Hematopoietic multipotent progenitor cell treated with erythropoietin and hydrocortisone succinate and interleukin-3 and kit ligand, for 6 days (in vitro differentiated cells): ENCODE measurements around the gene CYP3A5.
"Not testable (repeated sequence)": the region's sequence is repeated elsewhere in the genome, so short reads cannot be mapped to it uniquely, and the experiment has no call there.

Experiments used
- DNase-seq: peaks from one replicate; pipeline ENCODE4 v3.0.0-alpha.2; 2015

CYP3A5 gene

GRCh38 chr7:99679400-99680191 is at the start of gene CYP3A5:
CYP3A5 (minus strand) TSS chr7:99679996; CDS start chr7:99679896, 100 bp downstream.
- DNase-seq, result no peak

- DNase-seq, result no peak
Observed at GRCh38 chr7:99728615-99729014, 48.8 kb upstream of the CYP3A5 start.

GRCh38 chr7:99723201-99723600 is 43.4 kb upstream of the CYP3A5 start:
- not testable (repeated sequence) for DNase-seq

- DNase-seq, result no peak
Observed at GRCh38 chr7:99720800-99721595, 41.2 kb upstream of the CYP3A5 start.

- no peak for DNase-seq
Observed at GRCh38 chr7:99719996-99720769, 40.4 kb upstream of the CYP3A5 start.

DNA sequence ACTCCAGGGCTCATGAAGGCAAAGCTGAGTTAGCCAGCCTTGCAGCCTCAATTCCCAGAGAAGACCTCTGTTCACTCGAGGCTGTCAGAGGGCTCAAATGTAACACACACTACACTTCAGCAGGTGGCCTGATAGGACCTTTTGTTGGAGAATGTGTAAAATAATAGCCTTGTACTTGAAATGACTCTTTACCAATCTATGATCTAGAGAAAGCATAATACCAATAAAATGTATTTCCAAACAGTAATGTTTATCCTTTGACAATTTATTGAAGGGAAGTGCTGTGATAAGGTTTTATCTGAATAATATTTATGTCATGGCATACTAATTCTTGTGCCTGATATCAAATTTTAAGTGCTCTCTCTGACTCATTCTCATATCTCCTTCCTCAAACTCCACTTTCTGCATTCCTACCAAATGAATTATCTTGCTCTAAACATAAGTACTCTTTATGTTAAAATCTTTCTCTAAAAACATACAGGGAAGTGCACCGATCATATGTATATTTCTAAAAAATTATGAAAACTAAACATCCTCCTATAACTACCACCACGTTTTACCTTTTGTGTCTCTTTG is 34.3 kb upstream of the CYP3A5 start:
- no peak for DNase-seq

DNA sequence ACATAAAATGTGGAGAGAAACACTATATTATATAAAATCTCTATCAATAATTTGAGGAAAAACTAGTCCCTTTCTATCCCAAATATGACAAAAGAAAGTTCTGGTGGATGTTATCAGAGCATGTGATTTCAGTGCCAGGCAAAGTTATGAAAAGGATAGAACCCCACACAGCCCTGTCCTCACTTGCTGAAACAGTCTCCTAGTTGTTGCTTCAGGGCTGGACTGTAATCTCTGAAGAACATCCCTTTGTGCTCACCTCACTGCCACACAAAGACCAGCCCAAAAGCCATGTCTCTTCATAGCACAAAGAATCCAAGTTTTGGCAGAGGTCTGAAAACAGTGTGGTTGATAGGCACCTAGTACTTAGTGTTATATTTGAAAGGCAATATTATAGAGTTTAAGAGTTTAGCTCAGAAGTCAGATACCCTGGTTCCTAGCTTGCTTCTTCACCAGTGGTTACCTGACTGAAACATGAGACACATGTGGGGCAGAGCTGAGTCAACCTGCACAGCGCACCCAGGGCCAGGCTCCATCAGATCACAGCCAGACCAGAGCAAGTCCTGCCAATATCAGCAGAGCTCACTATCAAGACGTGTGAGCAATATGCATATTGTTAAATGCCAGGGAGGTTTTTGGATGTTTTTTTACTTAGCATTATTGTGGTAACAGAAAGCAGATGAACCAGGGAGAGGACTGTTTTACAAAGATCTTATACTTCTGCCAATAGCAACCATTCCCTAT is 30.2 kb upstream of the CYP3A5 start:
- DNase-seq, result no peak

DNA sequence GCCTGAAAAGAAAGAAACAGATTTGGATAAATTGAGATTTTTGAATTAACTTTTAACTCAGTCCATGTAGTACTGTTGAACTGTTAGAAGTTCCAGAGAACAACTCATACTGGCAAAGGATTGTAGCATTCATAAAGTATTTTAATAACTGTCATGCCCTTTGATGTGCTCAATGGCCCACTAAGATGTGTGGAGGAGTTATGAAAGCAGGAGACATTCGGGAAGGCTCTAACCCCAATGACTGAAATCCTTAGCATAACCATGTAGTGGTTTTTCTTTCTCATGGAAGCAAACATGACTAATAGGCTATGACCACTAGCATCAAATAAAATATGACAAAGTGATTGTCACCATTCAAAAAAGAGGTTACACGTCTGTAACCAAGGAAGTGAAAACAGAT is 29.5 kb upstream of the CYP3A5 start:
- no peak for DNase-seq

GRCh38 chr7:99707096-99707495 is 27.3 kb upstream of the CYP3A5 start:
- no peak for DNase-seq

- no peak for DNase-seq
Observed at GRCh38 chr7:99699946-99700345, 20.1 kb upstream of the CYP3A5 start.

- DNase-seq, result not testable (repeated sequence)
Observed at GRCh38 chr7:99698867-99699730, 19.3 kb upstream of the CYP3A5 start.

DNA sequence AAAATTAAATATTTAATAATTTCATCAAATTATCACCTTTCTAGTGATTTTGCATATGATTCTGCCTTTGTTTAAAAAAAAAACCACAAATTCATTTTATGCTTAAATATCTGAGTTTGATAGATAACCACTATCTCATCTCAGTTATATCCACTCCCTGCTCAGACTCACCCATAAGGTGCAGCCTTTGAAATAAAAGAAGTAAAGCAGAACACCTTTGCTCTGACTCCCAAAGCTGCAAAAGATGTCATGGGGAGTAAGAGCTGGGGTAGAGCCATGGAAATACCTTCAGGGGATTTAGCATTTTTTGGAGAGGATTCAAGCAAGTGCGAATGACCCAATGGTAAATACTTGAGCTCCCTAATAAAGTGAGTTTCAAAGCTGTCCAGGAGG is 15.1 kb upstream of the CYP3A5 start:
- no peak for DNase-seq

- peak; percentile 32 for DNase-seq
Observed at GRCh38 chr7:99694201-99694911, 14.6 kb upstream of the CYP3A5 start.

GRCh38 chr7:99693427-99694200 is 13.8 kb upstream of the CYP3A5 start:
- peak; percentile 88 for DNase-seq

DNA sequence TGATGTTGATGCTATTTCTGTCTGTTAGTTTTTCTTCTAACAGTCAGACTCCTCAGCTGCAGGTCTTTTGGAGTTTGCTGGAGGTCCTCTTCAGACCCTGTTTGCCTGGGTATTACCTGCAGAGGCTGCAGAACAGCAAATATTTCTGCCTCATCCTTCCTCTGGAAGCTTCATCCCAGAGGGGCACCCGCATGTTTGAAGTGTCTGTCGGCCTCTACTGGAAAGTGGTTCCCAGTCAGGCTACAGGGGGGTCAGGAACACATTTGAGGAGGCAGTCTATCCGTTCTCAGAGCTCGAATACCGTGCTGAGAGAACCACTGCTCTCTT is 13.3 kb upstream of the CYP3A5 start:
- no peak for DNase-seq

- not testable (repeated sequence) for DNase-seq
Observed at GRCh38 chr7:99692563-99692962, 12.8 kb upstream of the CYP3A5 start.

- DNase-seq, result not testable (repeated sequence)
Observed at GRCh38 chr7:99691658-99692057, 11.9 kb upstream of the CYP3A5 start.

GRCh38 chr7:99690918-99691317 is 11.1 kb upstream of the CYP3A5 start:
- not testable (repeated sequence) for DNase-seq

- peak; percentile 67 for DNase-seq
Observed at GRCh38 chr7:99685871-99686608, 6.2 kb upstream of the CYP3A5 start.
